ENCODE results near the gene AP1G2. TPM values are rescaled to one million over a fixed set of nuclear protein-coding genes. Genes with fewer than 3 reads are reported as not detected.
A peak's percentile ranks its signal among the peaks of the same experiment; 100 is the strongest.

AP1G2 gene
- total and polyA plus RNA-seq, 2 of the 13 experiments (the other 11 are each of a cell fraction or from before 2014, with no cell fraction given) = 96.9 to 611 TPM

- TF ChIP-seq PRDM10 (CRISPR knock-in tag; IDR thresholded peaks at IDR 0.05; ENCODE audit: low read depth) (no peak), ZBTB1 (CRISPR knock-in tag; IDR thresholded peaks at IDR 0.05; ENCODE audit: borderline replicate concordance) (no peak), ZSCAN22 (CRISPR knock-in tag; IDR thresholded peaks at IDR 0.05) (peak; percentile 20; the same call in 1 of the 2 replicates), ZIK1 (CRISPR knock-in tag; IDR thresholded peaks at IDR 0.05; ENCODE audit: borderline replicate concordance, low read depth) (0 out of 2 replicates have a peak, but pooled peaks have one; percentile 25), ZNF589 (CRISPR knock-in tag; conservative IDR thresholded peaks at IDR 0.05) (no peak), FOXO1 (CRISPR knock-in tag; IDR thresholded peaks at IDR 0.05) (0 out of 2 replicates have a peak, but pooled peaks have one; percentile 51), FOSL1 (CRISPR knock-in tag; IDR thresholded peaks at IDR 0.05; ENCODE audit: borderline replicate concordance) (no peak), MTA1 (CRISPR knock-in tag; IDR thresholded peaks at IDR 0.05; ENCODE audit: borderline replicate concordance) (no peak), HNRNPK (IDR thresholded peaks at IDR 0.05; ENCODE audit: low read depth, low read length, poor library complexity, severe bottlenecking) (no peak), REPIN1 (CRISPR knock-in tag; IDR thresholded peaks at IDR 0.05; ENCODE audit: borderline replicate concordance, low read depth) (no peak), ZNF687 (CRISPR knock-in tag; IDR thresholded peaks at IDR 0.05) (no peak), ZNF562 (CRISPR knock-in tag; IDR thresholded peaks at IDR 0.05; ENCODE audit: borderline replicate concordance) (no peak), SIX4 (CRISPR knock-in tag; IDR thresholded peaks at IDR 0.05) (no peak), NR1H2 (CRISPR knock-in tag; IDR thresholded peaks at IDR 0.05; ENCODE audit: borderline replicate concordance, low read depth) (no peak), ZNF253 (CRISPR knock-in tag; IDR thresholded peaks at IDR 0.05; ENCODE audit: borderline replicate concordance) (0 out of 2 replicates have a peak, but pooled peaks have one; percentile 1)
These were observed 519 bp upstream of the AP1G2 start (continued) for GRCh38 chr14:23568021-23568599.
